ENCODE measurements around the gene ADSS1.

The ADSS1 gene

DNA sequence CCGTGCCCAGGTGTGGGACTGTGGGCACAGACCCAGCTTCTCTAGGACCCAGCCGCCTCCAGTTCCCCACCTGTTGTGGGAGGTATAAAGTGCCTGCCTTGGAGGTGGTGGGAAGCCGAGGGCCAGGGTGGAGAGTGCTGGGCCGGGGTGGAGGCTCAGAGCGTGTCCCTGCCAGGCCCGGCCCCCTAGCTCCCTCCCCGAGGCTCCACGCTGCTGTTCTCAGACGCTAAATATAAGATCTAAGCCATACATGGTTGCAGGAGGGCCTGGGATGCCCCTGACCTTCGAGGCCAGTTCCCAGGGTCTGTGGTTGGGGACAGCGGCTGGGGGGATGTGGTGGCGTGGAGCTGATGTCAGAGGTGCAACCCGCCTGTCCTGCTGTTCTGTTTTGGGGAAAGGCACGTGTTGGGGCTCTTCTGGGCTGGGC, 23.8 kb upstream of the ADSS1 start:
- no peak for DNase-seq

DNA sequence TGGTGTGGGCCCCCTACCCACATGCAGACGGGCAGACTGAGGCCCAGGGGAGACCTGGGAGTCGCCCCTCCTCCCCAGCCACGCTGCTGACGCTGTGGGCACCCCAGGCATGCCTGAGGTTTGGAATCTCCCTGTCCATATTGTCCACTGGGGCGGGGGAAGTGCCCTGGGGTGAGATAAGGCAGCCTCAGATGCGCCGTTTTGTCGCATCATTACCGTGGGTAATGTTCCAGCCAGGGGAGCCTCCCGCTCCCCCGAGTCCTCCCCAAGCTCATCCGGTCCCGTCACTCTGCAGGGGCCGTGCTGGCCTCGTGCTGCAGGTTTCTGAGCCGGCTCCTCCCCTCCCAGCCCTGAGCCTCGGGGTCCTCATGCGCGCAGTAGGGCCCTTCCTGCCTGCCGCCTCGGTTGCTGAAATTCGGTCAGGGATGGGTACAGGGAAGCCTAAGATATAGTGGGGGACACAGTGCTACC, 23.2 kb upstream of the ADSS1 start:
- no peak for DNase-seq

DNA sequence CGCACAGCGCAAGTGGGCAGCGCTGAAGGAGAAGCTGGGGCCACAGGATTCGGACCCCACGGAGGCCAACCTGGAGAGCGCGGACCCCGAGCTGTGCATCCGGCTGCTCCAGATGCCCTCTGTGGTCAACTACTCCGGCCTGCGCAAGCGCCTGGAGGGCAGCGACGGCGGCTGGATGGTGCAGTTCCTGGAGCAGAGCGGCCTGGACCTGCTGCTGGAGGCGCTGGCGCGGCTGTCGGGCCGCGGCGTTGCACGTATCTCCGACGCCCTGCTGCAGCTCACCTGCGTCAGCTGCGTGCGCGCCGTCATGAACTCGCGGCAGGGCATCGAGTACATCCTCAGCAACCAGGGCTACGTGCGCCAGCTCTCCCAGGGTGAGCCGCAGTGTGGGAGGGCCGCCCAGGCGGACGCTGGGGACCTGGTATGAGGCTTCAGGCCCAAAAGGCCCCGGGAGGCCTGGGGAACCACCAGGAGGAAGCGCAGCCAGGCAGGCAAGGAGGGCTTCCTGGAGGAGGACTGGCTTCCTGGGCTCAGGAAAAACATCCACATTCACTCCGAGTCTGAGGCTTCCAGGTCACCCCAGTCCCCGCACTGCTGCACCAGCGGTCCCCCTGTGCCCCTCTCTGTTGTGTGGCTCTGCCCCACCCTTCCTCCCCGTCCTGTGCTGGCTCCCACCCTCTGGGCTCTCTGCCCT, 22.5 kb upstream of the ADSS1 start:
- DNase-seq = no peak

DNA sequence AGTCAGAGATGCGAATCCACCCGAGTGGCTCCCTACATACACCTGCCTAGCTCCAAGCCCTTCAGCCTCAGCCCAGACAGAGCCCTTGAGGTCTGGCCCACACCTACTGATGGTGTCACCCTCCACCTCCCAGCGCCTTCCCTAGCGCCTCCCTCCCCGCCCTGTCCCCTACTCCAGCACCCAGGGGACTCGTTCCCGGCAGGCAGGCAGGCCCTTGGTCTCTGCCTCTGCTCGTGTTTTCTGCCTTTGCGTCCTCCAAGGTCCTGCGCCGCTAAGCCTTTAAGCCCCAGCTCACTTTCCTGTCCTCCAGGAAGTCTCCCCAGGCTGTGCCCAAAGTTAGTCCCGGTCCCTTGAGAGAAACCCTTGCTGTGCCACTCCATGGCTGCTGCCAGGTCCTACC, 21.9 kb upstream of the ADSS1 start:
- no peak for DNase-seq

DNA sequence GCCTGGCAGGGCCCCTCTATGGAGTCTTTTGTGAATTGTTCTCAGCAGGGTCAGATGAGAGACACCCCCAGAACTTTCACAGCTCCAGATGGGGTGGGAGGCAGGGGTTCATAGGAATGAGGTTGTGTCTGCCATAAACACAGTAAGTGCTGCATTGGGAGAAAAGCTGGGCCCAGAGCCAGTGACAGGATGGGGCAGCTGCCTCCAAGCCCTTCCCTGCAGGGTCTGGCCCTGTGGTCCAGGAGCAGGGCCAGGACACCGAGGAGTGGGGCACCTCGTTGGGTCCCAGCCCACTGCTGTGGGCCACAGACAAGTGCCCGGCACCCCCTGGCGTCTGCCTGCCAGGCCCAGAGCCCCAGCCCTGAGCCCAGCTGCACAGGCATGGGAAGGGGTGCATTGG, 21.4 kb upstream of the ADSS1 start:
- DNase-seq = no peak

DNA sequence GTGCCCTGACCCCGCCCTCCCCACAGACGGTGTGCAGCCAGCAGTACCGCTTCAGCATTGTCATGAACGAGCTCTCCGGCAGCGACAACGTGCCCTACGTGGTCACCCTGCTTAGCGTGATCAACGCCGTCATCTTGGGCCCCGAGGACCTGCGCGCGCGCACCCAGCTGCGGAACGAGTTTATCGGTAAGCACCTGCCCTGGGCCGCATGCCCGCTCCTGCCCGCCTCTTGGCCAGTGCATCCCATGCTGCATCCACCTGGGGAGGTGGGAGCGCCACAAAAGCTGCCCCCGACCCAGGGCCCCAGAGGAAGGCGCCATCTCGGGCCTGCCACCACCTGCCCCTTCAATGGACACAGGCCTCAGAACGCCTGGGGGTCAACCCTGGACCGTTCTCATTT, 20.8 kb upstream of the ADSS1 start:
- DNase-seq = no peak

DNA sequence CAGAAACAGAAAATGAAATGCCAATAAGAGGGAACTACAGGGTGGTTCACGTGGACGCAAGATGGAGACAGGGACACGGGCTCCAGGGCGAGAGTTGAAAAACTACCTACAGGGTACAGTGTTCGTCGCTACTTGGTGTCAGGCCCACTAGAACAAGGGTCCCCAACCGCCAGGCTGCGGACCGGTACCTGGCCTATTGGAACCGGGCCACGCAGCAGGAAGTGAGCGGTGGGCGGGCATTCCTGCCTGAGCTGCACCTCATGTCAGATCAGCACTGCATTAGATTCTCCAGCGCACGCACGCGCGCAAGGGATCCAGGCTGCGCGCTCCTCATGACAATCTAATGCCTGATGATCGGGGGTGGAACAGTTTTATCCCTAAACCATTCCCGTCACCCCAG, 19.8 kb upstream of the ADSS1 start:
- DNase-seq = no peak

DNA sequence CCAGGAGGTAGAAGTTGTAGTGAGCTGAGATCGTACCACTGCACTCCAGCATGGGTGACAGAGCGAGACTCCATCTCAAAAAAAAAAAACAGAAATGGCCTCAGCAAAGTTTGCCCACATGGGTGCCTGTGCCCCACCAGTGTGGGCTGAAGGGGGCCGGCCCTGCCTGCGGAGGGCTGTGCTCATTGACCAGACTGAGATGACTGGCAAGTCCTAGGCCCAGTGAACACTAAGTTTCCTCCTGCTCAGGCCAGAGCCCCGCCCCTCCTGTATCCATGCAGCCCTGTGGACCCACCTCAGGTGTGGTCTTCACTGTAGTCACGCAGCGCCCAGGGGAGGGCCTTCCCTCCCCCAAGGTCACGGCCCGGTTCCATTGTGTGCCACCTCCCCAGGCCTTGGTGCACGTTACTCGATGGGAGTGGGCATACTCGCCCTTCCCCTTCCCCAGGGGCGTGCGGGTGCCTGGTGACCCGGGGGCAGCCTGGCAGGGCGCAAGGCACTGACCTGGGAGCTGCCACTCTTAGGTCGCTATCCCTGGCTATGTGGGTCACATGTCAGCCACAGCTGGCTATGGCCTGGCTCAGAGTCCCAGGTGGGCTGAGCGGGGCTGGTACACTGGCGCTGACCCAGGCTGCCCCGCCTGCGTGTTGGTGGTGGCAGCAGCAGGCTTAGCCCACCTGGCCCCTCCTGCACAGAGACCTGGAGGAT, 18.5 kb upstream of the ADSS1 start:
- DNase-seq = no peak

DNA sequence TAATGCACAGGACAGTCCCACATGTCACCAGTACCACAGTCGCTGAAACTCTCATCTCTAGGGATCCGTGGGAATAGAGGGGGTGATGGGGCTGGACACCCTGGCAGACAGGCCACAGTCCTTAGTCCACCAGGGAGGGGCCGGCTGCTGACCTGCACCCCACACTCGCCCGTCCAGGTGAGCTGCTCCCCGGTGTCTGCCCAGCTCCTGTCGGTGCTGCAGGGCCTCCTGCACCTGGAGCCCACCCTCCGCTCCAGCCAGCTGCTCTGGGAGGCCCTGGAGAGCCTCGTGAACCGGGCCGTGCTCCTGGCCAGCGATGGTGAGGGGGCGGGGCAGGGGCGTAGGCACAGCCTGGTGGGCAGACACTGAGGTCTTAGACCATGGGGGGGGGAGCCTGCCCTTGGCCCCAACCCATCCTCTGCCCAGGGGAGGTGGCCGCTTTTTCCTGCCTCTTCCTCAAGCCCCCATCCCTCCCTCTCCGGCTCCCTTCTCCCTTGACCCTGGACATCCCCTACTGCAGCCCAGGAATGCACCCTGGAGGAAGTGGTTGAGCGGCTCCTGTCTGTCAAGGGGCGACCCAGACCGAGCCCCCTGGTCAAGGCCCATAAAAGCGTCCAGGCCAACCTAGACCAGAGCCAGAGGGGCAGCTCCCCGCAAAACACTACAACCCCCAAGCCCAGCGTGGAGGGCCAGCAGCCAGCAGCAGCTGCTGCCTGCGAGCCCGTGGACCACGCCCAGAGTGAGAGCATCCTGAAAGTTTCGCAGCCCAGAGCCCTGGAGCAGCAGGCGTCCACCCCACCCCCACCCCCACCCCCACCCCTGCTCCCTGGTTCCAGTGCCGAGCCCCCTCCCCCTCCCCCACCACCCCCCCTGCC, 17.1 kb upstream of the ADSS1 start:
- no peak for DNase-seq

DNA sequence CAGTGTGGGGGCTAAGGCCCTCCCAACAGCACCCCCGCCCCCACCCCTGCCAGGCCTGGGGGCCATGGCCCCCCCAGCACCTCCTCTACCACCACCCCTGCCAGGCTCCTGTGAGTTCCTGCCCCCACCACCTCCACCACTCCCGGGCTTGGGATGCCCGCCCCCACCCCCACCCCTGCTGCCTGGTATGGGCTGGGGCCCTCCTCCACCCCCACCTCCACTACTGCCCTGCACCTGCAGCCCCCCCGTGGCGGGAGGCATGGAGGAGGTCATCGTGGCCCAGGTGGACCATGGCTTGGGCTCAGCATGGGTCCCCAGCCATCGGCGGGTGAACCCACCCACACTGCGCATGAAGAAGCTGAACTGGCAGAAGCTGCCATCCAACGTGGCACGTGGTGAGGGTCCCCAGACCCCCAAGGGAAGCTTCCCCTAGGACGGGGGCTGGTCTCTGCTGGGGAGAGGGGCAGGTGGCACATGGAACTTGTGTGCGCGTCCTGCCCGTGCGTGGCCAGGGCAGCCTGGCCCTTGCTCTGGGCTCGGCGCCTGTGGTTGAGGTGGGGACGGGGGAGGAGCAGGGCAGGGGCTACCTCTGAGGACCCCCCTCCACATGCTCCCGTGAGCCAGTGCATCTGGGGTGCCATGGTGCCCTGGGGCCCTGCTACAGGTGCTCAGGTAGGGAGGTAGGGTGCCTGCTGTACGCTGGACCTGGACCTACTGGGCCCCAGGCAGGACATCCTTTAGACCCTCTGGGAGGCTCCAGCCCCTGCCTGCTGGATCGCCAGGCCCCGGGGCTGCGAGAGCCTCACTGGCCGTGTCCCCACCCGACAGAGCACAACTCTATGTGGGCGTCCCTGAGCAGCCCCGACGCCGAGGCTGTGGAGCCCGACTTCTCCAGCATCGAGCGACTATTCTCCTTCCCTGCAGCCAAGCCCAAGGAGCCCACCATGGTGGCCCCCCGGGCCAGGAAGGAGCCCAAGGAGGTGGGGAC, 16.1 kb upstream of the ADSS1 start:
- DNase-seq = no peak

DNA sequence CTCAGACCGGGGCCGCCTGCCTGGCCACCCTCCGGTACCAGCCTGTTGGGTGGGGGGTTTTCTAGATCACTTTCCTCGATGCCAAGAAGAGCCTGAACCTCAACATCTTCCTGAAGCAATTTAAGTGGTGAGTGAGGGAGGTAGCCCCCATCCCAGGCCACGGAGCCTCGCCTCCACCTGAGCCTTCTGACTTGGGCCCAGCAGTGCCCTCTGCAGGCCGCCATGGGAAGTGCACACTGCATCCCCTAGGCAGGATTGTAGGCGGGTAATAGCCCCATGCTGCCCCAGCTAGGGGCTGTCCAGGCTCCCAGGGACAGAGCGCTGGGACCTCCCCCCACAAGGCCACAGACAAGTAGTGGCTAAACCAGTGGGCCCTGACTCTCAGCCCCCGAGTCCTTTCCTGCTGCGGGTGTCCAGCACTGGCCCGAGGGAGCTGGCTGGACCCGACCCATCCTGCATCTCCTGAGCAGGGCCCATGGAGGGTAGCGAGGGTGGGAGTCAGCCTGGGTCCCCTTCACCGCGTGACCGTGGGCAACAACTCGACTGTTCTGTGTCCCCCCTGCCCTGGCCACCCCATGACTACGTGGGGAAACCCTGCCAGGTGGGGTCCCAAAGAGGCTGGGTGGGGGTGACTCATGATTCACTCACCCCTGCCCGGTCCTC, 15.3 kb upstream of the ADSS1 start:
- peak; percentile 69 for DNase-seq

DNA sequence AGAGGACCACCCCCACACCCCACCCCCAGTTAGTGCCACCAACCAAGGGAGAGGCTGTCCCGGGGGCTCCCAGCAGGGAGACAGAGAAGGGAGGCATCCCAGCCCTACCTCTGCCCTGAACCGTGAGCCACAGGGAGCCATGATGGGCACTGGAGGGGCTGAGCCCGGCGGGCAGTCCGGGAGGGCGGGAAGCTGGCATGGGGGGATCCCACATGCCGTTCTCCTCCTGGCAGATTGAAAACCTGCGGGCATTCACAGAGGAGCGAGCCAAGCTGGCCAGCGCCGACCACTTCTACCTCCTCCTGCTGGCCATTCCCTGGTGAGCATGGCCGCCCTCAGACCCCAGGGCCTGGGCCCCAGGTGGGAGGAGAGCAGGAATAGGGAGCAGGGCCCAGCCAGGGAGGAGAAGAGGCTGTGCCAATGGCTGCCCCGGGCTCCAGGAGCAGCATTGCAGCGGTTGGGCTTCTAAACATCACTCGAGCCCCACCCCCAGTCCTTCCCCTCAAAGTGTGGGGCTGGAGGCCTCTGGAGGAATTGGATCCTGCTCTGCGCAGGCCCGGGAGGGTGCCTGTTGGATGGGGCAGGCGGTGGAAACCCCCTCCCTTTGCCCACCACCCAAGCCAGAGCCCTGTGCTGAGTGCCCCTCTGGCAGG, 14.5 kb upstream of the ADSS1 start:
- no peak for DNase-seq

DNA sequence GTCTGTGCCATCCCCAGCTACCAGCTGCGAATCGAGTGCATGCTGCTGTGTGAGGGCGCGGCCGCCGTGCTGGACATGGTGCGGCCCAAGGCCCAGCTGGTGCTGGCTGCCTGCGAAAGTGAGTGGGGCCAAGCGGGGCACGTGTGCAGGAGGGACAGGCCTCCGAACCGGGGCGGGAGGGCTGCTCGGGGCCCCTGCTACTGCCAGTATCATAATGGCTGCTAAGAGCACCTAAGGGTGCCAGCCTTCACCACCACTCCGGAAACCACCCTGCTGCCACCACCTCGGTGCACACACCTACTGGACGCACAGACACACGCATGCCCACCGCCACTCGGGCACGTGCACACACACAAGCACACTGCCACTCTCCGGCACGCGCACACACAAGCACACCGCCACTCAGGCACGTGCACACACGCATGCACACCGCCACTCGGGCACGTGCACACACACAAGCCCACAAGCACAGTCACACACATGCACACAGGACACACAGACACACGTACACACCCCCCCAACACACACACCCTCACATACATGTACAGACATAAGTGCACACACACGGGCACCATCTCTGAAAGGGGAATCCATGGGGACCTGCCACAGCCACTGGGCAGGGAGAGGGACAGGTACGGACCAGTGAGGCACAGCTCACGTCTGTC, 13.8 kb upstream of the ADSS1 start:
- DNase-seq = no peak

DNA sequence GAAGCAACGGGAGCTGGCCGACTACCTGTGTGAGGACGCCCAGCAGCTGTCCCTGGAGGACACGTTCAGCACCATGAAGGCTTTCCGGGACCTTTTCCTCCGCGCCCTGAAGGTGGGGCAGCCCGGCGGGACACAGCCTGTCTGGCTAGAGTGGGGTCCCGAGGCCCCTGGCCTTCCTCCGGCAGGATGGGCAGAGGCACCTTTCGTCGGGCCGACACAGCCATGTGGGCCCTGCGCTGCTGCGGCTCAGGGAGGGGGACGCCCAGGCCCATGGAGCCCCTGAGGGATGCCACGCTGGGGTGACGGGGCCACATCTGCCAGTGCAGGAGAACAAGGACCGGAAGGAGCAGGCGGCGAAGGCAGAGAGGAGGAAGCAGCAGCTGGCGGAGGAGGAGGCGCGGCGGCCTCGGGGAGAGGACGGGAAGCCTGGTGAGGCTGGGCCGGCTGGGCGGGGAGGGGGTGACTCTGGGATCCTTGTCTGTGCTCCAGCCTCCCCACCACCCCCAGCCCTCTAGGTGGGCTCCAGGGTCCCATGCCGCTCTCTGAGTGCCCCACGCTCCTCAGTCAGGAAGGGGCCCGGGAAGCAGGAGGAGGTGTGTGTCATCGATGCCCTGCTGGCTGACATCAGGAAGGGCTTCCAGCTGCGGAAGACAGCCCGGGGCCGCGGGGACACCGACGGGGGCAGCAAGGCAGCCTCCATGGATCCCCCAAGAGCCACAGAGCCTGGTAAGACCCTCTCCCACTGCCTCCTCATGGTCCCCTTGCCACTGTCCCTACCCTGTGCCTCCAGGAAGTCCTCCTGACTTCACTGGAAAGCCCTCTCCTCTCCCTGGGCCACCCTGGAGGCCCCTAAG, 10.9 kb upstream of the ADSS1 start:
- no peak for DNase-seq

DNA sequence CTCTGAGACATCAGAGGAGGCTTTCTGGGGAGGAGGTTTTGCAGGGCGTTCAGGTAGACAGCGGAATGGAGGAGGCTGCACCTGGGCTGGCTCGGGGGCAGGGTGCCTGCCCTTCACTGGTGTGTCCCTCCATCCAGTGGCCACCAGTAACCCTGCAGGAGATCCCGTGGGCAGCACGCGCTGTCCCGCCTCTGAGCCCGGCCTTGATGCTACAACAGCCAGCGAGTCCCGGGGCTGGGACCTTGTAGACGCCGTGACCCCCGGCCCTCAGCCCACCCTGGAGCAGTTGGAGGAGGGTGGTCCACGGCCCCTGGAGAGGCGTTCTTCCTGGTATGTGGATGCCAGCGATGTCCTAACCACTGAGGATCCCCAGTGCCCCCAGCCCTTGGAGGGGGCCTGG, 10.0 kb upstream of the ADSS1 start:
- no peak for DNase-seq

DNA sequence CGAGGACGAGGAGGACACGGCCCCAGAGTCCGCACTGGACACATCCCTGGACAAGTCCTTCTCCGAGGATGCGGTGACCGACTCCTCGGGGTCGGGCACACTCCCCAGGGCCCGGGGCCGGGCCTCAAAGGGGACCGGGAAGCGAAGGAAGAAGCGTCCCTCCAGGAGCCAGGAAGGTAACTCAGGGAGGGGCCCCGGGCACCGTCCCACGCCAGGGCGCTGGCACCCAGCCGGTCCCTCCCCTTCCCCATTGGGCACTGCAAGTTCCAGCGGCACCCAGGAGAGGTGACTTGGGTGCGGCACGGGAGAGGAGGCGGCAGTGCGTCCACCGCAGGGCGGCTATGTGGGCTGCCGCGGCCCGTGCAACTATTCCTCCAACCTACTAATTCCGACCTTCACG, 9.3 kb upstream of the ADSS1 start:
- DNase-seq = no peak

DNA sequence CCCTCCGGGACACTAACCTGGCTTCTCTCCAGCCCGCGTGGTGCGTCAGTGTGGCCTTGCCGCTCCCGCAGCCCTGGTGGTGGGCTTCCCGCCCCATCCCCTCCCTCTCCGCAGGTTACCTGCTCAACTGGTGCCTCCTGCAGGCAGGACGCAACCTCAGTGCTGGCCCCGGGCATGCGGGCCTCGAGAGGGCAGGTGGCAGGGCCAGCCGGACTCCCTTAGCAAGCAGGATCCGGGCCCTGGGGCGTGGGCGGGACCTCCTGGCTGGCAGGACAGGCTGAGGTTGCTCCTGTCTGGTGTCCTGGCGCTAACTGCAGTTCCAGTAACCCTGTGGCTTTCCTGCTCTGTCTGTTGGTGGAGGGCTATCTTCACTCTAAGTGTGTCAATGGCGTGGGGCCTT, 8.6 kb upstream of the ADSS1 start:
- DNase-seq = no peak

DNA sequence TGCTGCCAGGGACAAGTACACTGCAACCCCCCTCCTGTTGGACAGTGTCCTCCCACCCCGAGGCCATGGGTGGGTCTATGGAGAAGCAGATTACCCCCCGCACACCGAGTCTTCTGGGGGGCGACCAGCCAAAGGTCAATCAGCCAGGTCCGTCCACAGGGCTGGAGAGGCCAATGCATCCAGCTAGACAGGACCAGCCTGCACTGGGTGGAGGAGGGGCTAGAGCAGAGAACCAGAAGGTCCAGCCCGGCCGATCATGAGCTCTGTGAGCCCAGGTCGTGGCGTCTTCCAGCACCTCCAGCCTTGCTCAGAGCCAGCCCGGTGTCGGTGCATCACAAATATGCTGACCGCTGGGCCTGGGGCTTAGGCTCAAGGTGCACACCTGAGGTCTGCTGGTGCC, 8.2 kb upstream of the ADSS1 start:
- no peak for DNase-seq

DNA sequence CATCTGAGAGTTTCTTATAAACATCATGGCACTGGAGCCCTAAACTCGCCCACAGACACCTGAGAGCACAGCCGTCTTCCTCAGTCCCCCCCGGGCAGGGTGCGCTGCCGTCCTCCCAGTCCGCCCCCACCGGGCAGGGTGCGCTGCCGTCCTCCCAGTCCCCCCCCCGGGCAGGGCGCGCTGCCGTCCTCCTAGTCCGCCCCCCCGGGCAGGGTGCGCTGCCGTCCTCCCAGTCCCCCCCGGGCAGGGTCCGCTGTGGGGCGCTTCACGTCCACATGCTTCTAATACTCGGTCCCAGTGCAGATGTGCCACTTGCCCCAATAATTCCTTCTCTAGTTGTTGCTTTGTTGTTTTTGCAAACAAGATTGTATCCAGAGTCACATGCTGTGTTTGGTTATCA, 6.9 kb upstream of the ADSS1 start:
- DNase-seq = no peak

DNA sequence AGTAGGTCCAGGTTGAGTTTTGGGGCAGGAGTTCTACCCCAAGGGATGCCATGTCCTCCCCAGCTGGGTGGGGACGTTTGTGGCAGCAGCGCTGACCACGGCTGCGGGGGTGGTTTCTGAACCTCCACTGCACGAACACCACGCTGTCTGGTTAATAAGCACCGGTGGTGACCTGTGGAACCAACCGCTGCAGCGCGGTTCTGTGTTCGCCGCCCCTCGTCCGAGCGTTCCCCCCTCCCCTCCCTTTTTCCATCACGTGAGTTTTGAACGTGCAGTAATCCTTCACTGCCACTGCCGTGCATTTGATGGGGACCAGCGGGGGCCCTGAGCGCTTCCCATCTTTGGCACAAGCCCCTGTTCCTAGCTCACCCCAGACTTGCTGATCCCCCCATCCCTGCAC, 6.4 kb upstream of the ADSS1 start:
- no peak for DNase-seq

All from NCI-H345 (cell line).